Neural crest cell (in vitro differentiated cells): ENCODE results near the gene MYO1C. TPM values are rescaled to one million over a fixed set of nuclear protein-coding genes. Genes with fewer than 3 reads are reported as not detected.

ENCODE experiments used
- DNase-seq: peaks from one replicate; pipeline ENCODE4 v3.0.0; 2021; ENCODE audit warnings: low read depth, mixed read lengths, low spot score
- H3K27ac Mint-ChIP-seq: one replicate; pipeline ENCODE4 v1.8.0; 2021; ENCODE audit warnings: mild to moderate bottlenecking, mixed read lengths; ENCODE audit not compliant: unreplicated experiment
- H3K27me3 Mint-ChIP-seq: 2 replicates; pipeline ENCODE4 v1.8.0; 2021; ENCODE audit warnings: low read depth, mild to moderate bottlenecking, mixed read lengths
- H3K36me3 Mint-ChIP-seq: 2 replicates; pipeline ENCODE4 v1.8.0; 2021; ENCODE audit warnings: low read depth, mild to moderate bottlenecking, mixed read lengths
- H3K4me1 Mint-ChIP-seq: 2 replicates; pipeline ENCODE4 v1.8.0; 2021; ENCODE audit warnings: mixed read lengths
- H3K4me3 Mint-ChIP-seq: one replicate; pipeline ENCODE4 v1.8.0; 2021; ENCODE audit warnings: mild to moderate bottlenecking, mixed read lengths
- H3K9me3 Mint-ChIP-seq: 2 replicates; pipeline ENCODE4 v1.8.0; 2021; ENCODE audit warnings: mixed read lengths
- CTCF ChIP-seq: fragments of 200-600 bp; sonication (generic); conservative IDR thresholded peaks from 2 replicates; pipeline ENCODE4 v1.5.0; 2021; ENCODE audit warnings: antibody characterized with exemption, mild to moderate bottlenecking
- total RNA-seq: library from RNA; stranded (reverse); gene quantifications from 2 replicates; pipeline ENCODE4 v1.2.1, GENCODE V29; 2021

The MYO1C gene
- total RNA-seq, 1 donor from 2014 or later, result 53.2 TPM

- peaks cover 6% of the 10 kb centered on the region for H3K4me1 Mint-ChIP-seq
- H3K4me3 Mint-ChIP-seq, result no peak overlapping the region
- no peak overlapping the region for H3K27ac Mint-ChIP-seq
- no peaks in the 10 kb centered on the region for H3K36me3 Mint-ChIP-seq
- no peak for DNase-seq
- H3K9me3 Mint-ChIP-seq, result no peaks in the 10 kb centered on the region
- no peak for TF ChIP-seq CTCF
- no peaks in the 10 kb centered on the region for H3K27me3 Mint-ChIP-seq
Measured at GRCh38 chr17:1442187-1442586, 50.3 kb downstream of the MYO1C start.

DNA sequence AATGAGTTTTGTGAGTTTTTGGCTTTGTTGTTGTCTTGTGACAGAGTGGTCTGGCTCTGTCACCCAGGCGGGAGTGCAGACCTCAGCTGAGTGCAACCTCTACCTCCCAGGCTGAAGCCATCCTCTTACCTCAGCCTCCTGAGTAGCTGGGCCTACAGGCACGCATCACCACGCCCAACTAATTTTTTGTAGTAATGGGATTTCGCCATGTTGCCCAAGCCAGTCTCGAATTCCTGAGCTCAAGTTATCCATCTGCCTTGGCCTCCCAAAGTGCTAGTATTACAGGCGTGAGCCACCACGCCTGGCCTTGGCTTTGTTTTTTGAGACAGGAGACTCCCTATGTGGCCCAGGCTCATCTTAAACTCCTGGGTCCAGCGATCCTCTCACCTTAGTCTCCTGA, 51.6 kb downstream of the MYO1C start:
- DNase-seq, result no peak
- peaks cover 6% of the 10 kb centered on the region for H3K4me1 Mint-ChIP-seq
- no peaks in the 10 kb centered on the region for H3K36me3 Mint-ChIP-seq
- H3K9me3 Mint-ChIP-seq, result no peaks in the 10 kb centered on the region
- no peak overlapping the region for H3K27ac Mint-ChIP-seq
- no peak overlapping the region for H3K4me3 Mint-ChIP-seq
- TF ChIP-seq CTCF, result no peak
- no peaks in the 10 kb centered on the region for H3K27me3 Mint-ChIP-seq

DNA sequence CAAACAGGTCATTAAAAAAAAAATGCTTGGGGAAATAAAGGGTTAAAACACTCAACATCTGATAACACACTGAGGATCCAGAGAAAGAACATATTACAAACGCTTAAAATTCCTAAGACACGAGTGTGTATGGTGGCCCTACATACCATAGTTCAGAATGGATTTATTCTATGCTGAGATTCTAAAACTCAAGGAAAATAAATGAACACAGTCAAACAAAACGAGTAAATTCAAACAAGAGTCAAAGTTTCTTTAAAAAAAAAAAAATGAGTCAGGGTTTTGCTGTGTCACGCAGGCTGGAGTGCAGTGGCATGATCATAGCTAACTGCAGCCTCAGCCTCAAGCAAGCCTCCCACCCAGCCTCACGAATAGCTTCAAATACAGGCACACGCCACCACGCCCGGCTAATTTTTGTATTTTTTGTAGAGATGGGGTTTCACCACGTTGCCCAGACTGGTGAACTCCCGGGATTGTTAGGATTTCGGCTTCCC, 53.8 kb downstream of the MYO1C start:
- H3K4me3 Mint-ChIP-seq, result no peak overlapping the region
- H3K4me1 Mint-ChIP-seq, result no peaks in the 10 kb centered on the region
- H3K27ac Mint-ChIP-seq, result peak overlapping the region; percentile 19
- no peaks in the 10 kb centered on the region for H3K27me3 Mint-ChIP-seq
- peaks cover 2% of the 10 kb centered on the region for H3K36me3 Mint-ChIP-seq
- no peak for DNase-seq
- no peaks in the 10 kb centered on the region for H3K9me3 Mint-ChIP-seq
- TF ChIP-seq CTCF, result no peak

DNA sequence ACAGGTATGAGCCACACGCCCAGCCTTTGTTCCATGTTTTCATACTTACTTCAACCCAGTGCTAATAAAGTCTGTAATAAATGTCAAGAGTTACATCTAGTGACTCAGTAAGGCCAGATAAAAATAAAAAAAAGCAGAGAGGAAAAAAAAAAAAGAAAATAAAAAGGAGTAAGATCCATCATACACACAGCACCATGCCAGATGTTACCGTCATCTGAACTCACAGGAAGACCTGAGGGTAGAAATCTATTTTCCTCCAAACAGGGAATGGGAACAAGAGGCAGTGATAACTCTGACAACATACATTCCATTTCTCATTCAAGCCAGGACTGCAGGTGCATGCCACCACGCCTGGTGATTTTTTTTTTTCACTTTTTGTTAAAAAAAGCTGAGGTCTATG, 57.2 kb downstream of the MYO1C start:
- peaks cover 9% of the 10 kb centered on the region for H3K36me3 Mint-ChIP-seq
- H3K4me1 Mint-ChIP-seq, result peaks cover 4% of the 10 kb centered on the region
- no peak overlapping the region for H3K4me3 Mint-ChIP-seq
- H3K9me3 Mint-ChIP-seq, result no peaks in the 10 kb centered on the region
- no peak for TF ChIP-seq CTCF
- H3K27me3 Mint-ChIP-seq, result no peaks in the 10 kb centered on the region
- H3K27ac Mint-ChIP-seq, result peak overlapping the region; percentile 35
- DNase-seq, result no peak

GRCh38 chr17:1434150-1434549, 58.3 kb downstream of the MYO1C start:
- Mint-ChIP-seq H3K36me3 (peaks cover 9% of the 10 kb centered on the region), H3K9me3 (no peaks in the 10 kb centered on the region), H3K4me1 (peaks cover 4% of the 10 kb centered on the region), H3K27ac (no peak overlapping the region), H3K27me3 (no peaks in the 10 kb centered on the region), H3K4me3 (no peak overlapping the region)
- DNase-seq, result no peak
- no peak for TF ChIP-seq CTCF

GRCh38 chr17:1431631-1432104, 60.8 kb downstream of the MYO1C start:
- no peaks in the 10 kb centered on the region for H3K27me3 Mint-ChIP-seq
- H3K4me1 Mint-ChIP-seq, result peaks cover 4% of the 10 kb centered on the region
- H3K27ac Mint-ChIP-seq, result no peak overlapping the region
- H3K4me3 Mint-ChIP-seq, result no peak overlapping the region
- no peak for DNase-seq
- peaks cover 9% of the 10 kb centered on the region for H3K36me3 Mint-ChIP-seq
- TF ChIP-seq CTCF, result no peak
- no peaks in the 10 kb centered on the region for H3K9me3 Mint-ChIP-seq
